Stimulated activated CD4-positive, alpha-beta T cell treated with anti-CD3 and anti-CD28 coated beads, Interleukin-15, amount 100 ng/mL, for 48 hours (primary cell): ENCODE data around the gene SMIM10.
"Not testable (repeated sequence)": the region's sequence is repeated elsewhere in the genome, so short reads cannot be mapped to it uniquely, and the experiment has no call there.

ENCODE experiments used
- DNase-seq, 2 donors: peaks; one replicate each; pipeline ENCODE4 v3.0.0-alpha.2; 2020; ENCODE audit warnings: low read depth in 2 of 2

SMIM10 gene

DNA sequence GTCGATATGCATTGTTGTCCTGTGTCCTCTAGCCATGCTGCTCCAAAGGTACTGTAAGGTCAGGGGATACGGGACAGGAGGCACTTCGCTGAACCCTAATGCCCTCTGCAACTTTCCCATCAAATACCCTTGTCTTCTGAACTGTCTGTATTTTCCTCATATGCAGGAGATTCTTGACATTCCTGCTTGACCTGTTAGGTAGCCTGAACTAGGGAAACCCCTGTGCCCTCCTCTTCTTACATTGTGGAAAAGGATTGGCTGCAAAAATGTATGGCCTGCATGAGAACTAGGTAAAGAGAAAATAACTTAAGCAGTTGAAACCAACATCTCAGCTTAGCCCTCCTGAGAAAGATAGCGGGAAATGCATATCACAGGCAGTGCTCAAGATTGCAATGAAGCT lies 20.1 kb downstream of the SMIM10 start:
- DNase-seq = no peak

DNA sequence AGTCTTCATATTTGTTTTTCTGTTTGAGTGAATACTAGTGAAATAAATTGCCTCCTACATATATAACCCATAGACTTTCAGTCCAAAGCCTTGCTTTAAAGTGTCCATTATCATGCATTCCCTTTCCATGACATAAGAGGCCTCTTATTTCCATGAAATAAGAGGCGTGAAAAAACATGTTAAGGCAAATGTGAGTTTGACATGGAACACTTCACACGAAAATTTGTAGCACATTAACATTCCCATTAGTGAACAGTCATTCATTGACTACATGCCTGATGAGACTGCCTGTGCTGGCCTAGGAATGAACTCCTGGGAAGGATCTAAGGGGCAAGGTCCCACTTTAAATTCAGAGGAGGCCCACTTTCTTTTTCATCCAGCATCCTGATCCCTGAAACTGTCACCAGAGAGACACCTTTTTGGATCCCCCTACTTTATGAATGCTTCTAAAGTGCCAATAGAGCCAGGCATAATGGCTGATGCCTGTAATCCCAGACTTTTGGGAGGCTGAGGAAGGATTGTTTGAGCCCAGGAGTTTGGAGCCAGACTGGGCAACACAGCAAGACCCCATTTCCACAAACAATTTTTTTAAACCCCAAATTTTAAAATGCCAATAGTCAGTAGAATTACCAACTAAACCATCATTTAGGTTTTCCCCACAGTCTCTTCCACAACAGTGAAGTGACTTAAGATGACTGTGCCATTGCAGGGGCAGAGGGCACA lies 24.9 kb downstream of the SMIM10 start:
- DNase-seq = no peak

DNA sequence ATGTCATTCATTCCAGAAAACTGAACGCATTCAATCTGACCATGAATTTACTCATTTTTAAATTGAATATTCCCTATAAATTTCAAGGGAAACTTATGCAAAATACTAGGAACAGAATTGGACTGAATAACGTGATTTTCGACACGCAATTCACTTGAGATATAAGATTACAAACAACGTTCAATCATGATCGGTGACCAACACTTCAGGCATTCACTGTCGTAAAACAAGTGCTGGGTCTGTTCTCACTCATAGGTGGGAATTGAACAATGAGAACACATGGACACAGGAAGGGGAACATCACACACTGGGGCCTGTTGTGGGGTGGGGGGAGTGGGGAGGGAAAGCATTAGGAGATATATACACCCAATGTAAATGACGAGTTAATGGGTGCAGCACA lies 29.1 kb downstream of the SMIM10 start:
- DNase-seq = not testable (repeated sequence)

DNA sequence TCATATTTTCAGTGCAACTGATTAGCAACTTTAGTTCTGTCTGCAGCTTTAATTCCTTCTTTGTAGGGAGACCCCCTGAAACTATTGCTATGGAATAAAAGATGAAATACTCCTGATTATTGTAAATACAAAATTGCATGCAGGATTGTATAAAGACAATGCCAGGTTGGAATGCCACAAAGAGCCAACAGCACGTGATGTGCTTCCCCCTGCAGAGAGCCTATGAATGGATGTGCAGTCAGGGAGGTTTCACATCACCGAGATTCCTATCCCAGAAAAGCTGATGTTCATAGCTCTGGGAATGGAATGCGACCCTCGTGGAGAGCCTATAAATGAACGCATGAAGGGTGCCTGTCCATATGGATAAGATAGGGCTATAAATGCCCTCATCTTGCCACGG lies 33.0 kb downstream of the SMIM10 start:
- DNase-seq = not testable (repeated sequence)

DNA sequence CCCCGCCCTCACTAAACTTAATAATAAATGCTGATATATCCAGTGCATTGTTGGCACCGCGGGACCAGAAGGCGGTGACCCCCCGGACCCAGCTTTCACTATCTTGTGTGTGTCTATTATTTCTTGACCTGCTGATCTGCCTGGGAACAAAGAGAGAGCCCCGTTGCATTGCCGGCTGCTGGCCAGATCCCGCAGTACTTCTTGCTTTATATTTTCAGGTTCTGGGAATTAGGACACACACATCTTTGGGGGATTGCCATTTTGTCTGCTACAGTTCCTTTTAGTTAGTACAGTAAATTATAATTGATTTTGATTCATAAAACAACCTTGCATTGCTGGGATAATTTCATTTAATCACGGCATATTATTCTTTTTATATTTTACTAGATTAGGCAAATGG lies 33.7 kb downstream of the SMIM10 start:
- no peak for DNase-seq

DNA sequence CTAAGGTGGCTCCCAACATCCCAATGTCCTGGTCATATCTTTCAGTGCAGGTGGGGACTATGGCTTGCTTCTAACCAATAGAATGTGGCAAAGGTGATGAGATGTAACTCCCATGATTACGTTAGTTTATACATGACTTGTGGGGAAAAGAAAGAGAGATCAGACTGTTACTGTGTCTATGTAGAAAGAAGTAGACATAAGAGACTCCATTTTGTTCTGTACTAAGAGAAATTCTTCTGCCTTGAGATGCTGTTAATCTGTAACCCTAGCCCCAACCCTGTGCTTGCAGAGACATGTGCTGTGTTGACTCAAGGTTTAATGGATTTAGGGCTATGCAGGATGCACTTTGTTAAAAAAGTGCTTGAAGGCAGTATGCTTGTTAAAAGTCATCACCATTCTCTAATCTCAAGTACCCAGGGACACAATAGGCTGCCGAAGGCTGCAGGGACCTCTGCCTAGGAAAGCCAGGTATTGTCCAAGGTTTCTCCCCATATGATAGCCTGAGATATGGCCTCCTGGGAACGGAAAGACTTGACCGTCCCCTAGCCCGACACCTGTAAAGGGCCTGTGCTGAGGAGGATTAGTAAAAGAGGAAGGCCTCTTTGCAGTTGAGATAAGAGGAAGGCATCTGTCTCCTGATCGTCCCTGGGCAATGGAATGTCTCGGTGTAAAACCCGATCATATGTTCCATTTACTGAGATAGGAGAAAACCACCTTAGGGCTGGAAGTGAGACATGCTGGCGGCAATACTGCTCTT lies 39.6 kb downstream of the SMIM10 start:
- not testable (repeated sequence) for DNase-seq

DNA sequence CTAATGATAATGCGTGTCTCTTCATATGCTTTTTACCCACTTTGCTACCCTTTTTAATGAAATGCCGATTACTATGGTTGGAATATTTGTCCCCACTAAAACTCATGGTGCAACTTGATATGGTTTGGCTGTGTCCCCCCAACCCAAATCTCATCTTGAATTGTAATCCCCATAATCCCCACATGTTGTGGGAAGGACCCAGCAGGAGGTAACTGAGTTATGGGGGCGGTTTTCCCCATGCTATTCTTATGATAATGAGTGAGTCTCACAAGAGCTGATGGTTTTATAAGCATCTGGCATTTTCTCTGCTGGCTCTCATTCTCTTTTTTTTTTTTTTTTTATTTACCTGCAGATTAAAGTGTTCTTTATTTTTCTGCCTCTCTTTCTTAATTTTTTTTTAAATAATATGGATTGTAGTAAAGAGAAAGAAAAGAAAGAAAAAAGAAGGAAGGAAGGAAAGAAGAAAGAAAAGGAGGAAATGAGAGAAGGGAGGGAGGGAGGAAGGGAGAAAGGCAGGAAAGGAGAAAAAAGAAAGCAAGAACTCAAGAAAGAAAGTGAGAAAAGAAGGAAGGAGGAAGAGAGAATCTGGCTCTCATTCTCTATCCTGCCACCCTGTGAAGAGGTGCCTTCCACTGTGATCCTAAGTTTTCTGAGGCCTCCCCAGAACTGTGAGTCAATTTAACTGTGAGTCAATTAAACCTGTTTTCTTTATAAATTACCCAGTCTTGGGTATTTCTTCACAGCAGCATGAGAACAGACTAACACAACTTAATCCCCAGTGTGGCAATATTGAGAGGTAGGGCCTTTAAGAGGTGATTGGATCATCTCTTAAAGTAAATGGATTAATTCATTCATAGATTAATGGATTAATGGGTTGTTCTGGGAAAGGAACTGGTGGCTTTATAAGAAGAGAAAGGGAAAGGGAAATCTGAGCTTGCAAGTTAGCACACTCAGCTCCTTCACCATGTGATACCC lies 50.6 kb downstream of the SMIM10 start:
- DNase-seq = not testable (repeated sequence)
